KMS-11 (cell line): ENCODE results near the gene GRK6.

Source experiments
- H2AFZ ChIP-seq: fragments of 200-600 bp; sonication (generic); 2 replicates; pipeline ENCODE4 v1.6.1; 2016; ENCODE audit warnings: antibody characterized with exemption, mixed run types, low read depth
- H3K27ac ChIP-seq: fragments of 200-600 bp; sonication (generic); 2 replicates; pipeline ENCODE4 v1.6.1; 2016; ENCODE audit warnings: mild to moderate bottlenecking, mixed run types
- H3K27me3 ChIP-seq: fragments of 200-600 bp; sonication (generic); 2 replicates; pipeline ENCODE4 v1.6.1; 2017; ENCODE audit warnings: mild to moderate bottlenecking, low read depth, mixed run types, moderate library complexity; ENCODE audit not compliant: insufficient read depth
- H3K36me3 ChIP-seq: fragments of 200-600 bp; sonication (generic); 2 replicates; pipeline ENCODE4 v1.6.1; 2017; ENCODE audit warnings: mild to moderate bottlenecking, mixed run types; ENCODE audit not compliant: insufficient read depth
- H3K4me1 ChIP-seq: fragments of 200-600 bp; sonication (generic); 2 replicates; pipeline ENCODE4 v1.6.1; 2016; ENCODE audit warnings: mild to moderate bottlenecking, low read depth, mixed run types; ENCODE audit not compliant: poor library complexity, severe bottlenecking
- H3K4me2 ChIP-seq: fragments of 200-600 bp; sonication (generic); 2 replicates; pipeline ENCODE4 v1.7.0; 2016; ENCODE audit warnings: mild to moderate bottlenecking, mixed run types
- H3K4me3 ChIP-seq: fragments of 200-600 bp; sonication (generic); IDR thresholded peaks from 2 replicates; pipeline ENCODE4 v1.6.1; 2017; ENCODE audit warnings: low read depth, low read length, mixed read lengths; ENCODE audit not compliant: insufficient read depth
- H3K79me2 ChIP-seq: fragments of 200-600 bp; sonication (generic); 2 replicates; pipeline ENCODE4 v1.6.1; 2016; ENCODE audit warnings: low read depth, mixed run types; ENCODE audit not compliant: insufficient read depth
- H3K9ac ChIP-seq: fragments of 200-600 bp; sonication (generic); 2 replicates; pipeline ENCODE4 v1.6.1; 2016; ENCODE audit warnings: mild to moderate bottlenecking, mixed run types
- H4K20me1 ChIP-seq: fragments of 200-600 bp; sonication (generic); 2 replicates; pipeline ENCODE4 v1.6.1; 2016; ENCODE audit warnings: mild to moderate bottlenecking, mixed run types; ENCODE audit not compliant: insufficient read depth
- CTCF ChIP-seq: fragments of 200-600 bp; sonication (generic); conservative IDR thresholded peaks from 2 replicates; pipeline ENCODE4 v1.6.1; 2017; ENCODE audit warnings: low read depth, mild to moderate bottlenecking, antibody characterized with exemption, low read length, moderate library complexity, mixed read lengths

GRK6 gene

GRCh38 chr5:177450667-177451424 lies 24.4 kb downstream of the GRK6 start:
- Histone ChIP-seq H3K4me2 (no peak overlapping the region), H2AFZ (no peak overlapping the region), H3K27me3 (no peaks in the 10 kb centered on the region), H3K27ac (no peak overlapping the region), H4K20me1 (no peaks in the 10 kb centered on the region), H3K4me3 (no peak overlapping the region), H3K79me2 (no peaks in the 10 kb centered on the region), H3K36me3 (no peaks in the 10 kb centered on the region), H3K9ac (no peak overlapping the region), H3K4me1 (peaks cover 7% of the 10 kb centered on the region)
- no peak for TF ChIP-seq CTCF

GRCh38 chr5:177452688-177453638 lies 26.5 kb downstream of the GRK6 start:
- Histone ChIP-seq H3K4me2 (no peak overlapping the region), H3K4me1 (peaks cover 7% of the 10 kb centered on the region), H3K4me3 (no peak overlapping the region), H3K27ac (no peak overlapping the region), H2AFZ (no peak overlapping the region), H4K20me1 (no peaks in the 10 kb centered on the region), H3K36me3 (no peaks in the 10 kb centered on the region), H3K79me2 (no peaks in the 10 kb centered on the region), H3K9ac (no peak overlapping the region), H3K27me3 (no peaks in the 10 kb centered on the region)
- TF ChIP-seq CTCF, result no peak

GRCh38 chr5:177453852-177454396 lies 27.4 kb downstream of the GRK6 start:
- Histone ChIP-seq H3K4me3 (no peak overlapping the region), H3K36me3 (no peaks in the 10 kb centered on the region), H3K4me2 (peak overlapping the region; percentile 25; the same call in 1 of the 2 replicates), H3K79me2 (no peaks in the 10 kb centered on the region), H3K27me3 (no peaks in the 10 kb centered on the region), H3K4me1 (peaks cover 7% of the 10 kb centered on the region), H2AFZ (no peak overlapping the region), H4K20me1 (no peaks in the 10 kb centered on the region), H3K9ac (no peak overlapping the region; the same call in 1 of the 2 replicates), H3K27ac (no peak overlapping the region)
- TF ChIP-seq CTCF, result no peak

GRCh38 chr5:177454397-177455035 lies 28.0 kb downstream of the GRK6 start:
- peak overlapping the region; percentile 36; the same call in 1 of the 2 replicates for H3K4me2 ChIP-seq
- H3K36me3 ChIP-seq, result no peaks in the 10 kb centered on the region
- peak; percentile 42; the same call in 1 of the 2 replicates for TF ChIP-seq CTCF
- peak overlapping the region; percentile 71 for H3K27ac ChIP-seq
- H3K27me3 ChIP-seq, result no peaks in the 10 kb centered on the region
- H3K4me3 ChIP-seq, result no peak overlapping the region
- H3K4me1 ChIP-seq, result peaks cover 7% of the 10 kb centered on the region
- peak overlapping the region; percentile 60 for H2AFZ ChIP-seq
- H4K20me1 ChIP-seq, result no peaks in the 10 kb centered on the region
- H3K9ac ChIP-seq, result peak overlapping the region; percentile 85
- no peaks in the 10 kb centered on the region for H3K79me2 ChIP-seq
